Measurements from ENCODE around the gene FOSL2. TPM values are rescaled to one million over a fixed set of nuclear protein-coding genes. Genes with fewer than 3 reads are reported as not detected.

The FOSL2 gene
- total RNA-seq, 1 donor from 2014 or later = 185 TPM

DNA sequence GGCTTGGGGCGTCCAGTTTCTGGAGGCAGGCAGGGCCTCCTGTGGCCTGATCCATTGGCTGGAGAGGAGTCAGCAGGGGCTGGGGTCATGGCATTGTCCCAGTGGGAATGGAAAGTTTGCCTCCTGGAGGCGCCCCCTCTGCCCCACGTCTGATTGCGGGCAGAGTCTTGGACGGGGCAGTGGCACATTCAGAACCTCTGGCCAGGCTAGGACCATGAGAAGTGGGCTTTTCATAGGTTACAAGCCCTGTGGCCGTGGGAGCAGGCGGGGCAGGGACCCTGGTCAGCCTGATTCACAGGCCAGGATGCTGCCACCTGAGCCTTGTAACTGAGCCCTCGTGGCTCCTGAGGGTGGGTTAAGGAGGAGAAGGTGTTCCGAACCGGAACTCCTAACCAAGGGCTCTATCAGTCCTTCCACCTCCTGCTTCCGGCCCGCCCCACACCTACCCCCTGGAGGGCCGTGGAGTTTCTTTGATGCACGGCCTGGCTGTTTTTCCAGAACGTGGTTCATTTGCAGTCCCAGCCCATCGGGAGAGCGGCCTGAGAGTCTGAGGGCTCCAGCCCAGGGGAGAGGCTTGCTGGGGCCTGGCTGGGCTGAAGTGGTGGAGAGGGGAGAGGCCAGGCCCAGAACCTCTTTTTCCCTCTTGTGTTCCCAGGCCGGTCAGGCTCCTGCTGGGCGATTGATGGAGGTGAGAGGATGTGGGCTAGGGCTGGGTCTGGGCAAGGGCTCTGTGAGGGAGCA is 59.3 kb downstream of the FOSL2 start:
- H3K27ac ChIP-seq = no peak overlapping the region
- TF ChIP-seq, protein P1, sequence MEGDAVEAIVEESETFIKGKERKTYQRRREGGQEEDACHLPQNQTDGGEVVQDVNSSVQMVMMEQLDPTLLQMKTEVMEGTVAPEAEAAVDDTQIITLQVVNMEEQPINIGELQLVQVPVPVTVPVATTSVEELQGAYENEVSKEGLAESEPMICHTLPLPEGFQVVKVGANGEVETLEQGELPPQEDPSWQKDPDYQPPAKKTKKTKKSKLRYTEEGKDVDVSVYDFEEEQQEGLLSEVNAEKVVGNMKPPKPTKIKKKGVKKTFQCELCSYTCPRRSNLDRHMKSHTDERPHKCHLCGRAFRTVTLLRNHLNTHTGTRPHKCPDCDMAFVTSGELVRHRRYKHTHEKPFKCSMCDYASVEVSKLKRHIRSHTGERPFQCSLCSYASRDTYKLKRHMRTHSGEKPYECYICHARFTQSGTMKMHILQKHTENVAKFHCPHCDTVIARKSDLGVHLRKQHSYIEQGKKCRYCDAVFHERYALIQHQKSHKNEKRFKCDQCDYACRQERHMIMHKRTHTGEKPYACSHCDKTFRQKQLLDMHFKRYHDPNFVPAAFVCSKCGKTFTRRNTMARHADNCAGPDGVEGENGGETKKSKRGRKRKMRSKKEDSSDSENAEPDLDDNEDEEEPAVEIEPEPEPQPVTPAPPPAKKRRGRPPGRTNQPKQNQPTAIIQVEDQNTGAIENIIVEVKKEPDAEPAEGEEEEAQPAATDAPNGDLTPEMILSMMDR (IDR thresholded peaks at IDR 0.05) = no peak
- H3K4me1 ChIP-seq = no peaks in the 10 kb centered on the region
- H3K9me3 ChIP-seq = no peaks in the 10 kb centered on the region
- peak in 1 of 2 donors; percentile 57 for DNase-seq (ENCODE audit: low spot score in 2 of 2)
- H3K27me3 ChIP-seq = no peaks in the 10 kb centered on the region
- no peak overlapping the region for H3K4me3 ChIP-seq
- H3K36me3 ChIP-seq = no peaks in the 10 kb centered on the region
- intact Hi-C loops (cut with DNase I) = loop anchor here (1.0 to 5.0 kb wide), 2 partner anchors 749 to 770 kb away; no protein-coding TSS in a partner anchor

DNA sequence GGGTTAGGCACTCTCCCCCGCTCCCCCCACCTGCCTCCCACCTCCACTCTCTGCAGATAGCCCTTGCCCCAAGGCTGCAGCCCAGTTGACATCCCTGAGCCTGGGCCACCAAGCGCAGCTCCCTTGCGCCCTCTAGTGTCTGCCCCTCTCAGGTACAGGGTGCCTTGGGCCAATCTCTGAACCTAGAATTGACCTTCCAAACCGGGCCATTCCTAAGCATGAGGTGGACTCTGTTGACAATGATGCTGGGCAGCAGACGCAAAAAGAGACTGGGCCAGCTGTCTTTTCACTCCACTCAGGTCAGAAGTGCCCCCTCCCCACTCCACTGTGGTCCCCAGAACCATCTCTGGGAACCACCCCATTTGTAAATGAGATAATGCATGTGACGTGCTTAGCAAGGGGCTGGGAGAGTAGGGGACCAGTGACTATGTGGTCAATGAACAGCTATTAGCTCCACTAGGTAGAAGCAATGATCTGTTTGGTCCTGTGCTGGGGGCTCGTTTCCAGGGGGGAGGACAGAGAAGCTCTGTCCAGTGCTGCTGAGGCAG is 60.0 kb downstream of the FOSL2 start:
- intact Hi-C loops (cut with DNase I) = loop anchor here (1.0 to 5.0 kb wide), 2 partner anchors 749 to 770 kb away; no protein-coding TSS in a partner anchor
- TF ChIP-seq, protein P1 (IDR thresholded peaks at IDR 0.05) = peak; percentile 80 to 91 (median 82)
- Histone ChIP-seq H3K27ac (no peak overlapping the region), H3K27me3 (no peaks in the 10 kb centered on the region), H3K9me3 (no peaks in the 10 kb centered on the region), H3K36me3 (no peaks in the 10 kb centered on the region), H3K4me1 (no peaks in the 10 kb centered on the region), H3K4me3 (no peak overlapping the region)
- DNase-seq (ENCODE audit: low spot score in 2 of 2) = peak in 1 of 2 donors; percentile 81

GRCh38 chr2:28453396-28453795 is 60.7 kb downstream of the FOSL2 start:
- no peaks in the 10 kb centered on the region for H3K36me3 ChIP-seq
- no peak overlapping the region for H3K4me3 ChIP-seq
- H3K9me3 ChIP-seq = no peaks in the 10 kb centered on the region
- no peak overlapping the region for H3K27ac ChIP-seq
- DNase-seq (ENCODE audit: low spot score in 2 of 2) = peak in 1 of 2 donors; percentile 61
- no peaks in the 10 kb centered on the region for H3K27me3 ChIP-seq
- TF ChIP-seq, protein P1 (IDR thresholded peaks at IDR 0.05) = no peak
- intact Hi-C loops (cut with DNase I) = loop anchor here (5.0 kb wide), 1 partner anchor 771 kb away; no protein-coding TSS in a partner anchor
- H3K4me1 ChIP-seq = no peaks in the 10 kb centered on the region

- no peaks in the 10 kb centered on the region for H3K36me3 ChIP-seq
- DNase-seq (ENCODE audit: low spot score in 2 of 2) = peak in 1 of 2 donors; percentile 56
- H3K27ac ChIP-seq = no peak overlapping the region
- H3K9me3 ChIP-seq = no peaks in the 10 kb centered on the region
- no peak overlapping the region for H3K4me3 ChIP-seq
- TF ChIP-seq, protein P1 (IDR thresholded peaks at IDR 0.05) = no peak
- no peaks in the 10 kb centered on the region for H3K4me1 ChIP-seq
- no peaks in the 10 kb centered on the region for H3K27me3 ChIP-seq
- intact Hi-C loops (cut with DNase I) = loop anchor here (5.0 kb wide), 1 partner anchor 772 kb away; no protein-coding TSS in a partner anchor
These were observed 61.6 kb downstream of the FOSL2 start for GRCh38 chr2:28454016-28454930.

DNA sequence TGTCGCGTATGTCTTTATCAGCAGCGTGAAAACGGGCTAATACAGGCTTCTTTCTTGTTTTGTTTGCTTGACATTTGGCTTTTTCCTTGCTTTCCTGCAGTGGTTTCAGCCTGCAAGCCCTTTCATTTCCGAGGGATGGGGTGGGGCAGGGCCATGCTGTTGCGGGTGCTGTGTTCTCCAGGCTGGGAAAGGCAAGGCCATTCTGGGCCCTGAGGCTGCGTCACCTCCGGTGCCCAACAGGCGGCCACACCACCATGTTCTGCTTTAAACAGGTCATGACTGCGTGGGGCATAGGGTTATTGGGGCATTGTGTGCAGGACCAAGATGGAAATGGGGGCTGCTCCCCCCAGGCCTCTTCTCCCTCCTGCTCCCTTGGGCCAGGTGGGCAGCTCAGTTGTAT is 64.6 kb downstream of the FOSL2 start:
- TF ChIP-seq, protein P1 (IDR thresholded peaks at IDR 0.05) = no peak
- H3K4me1 ChIP-seq = no peaks in the 10 kb centered on the region
- intact Hi-C loops (cut with DNase I) = no loop called here
- H3K9me3 ChIP-seq = peaks cover 0 to 3% of the 10 kb centered on the region in 2 donors
- H3K27ac ChIP-seq = no peak overlapping the region
- DNase-seq (ENCODE audit: low spot score in 2 of 2) = peak in 1 of 2 donors; percentile 40
- H3K4me3 ChIP-seq = no peak overlapping the region
- H3K36me3 ChIP-seq = no peaks in the 10 kb centered on the region
- H3K27me3 ChIP-seq = no peaks in the 10 kb centered on the region

Measured in ascending aorta (tissue), 2 donors.